ENCODE measurements around the gene HAGHL.

HAGHL gene

DNA sequence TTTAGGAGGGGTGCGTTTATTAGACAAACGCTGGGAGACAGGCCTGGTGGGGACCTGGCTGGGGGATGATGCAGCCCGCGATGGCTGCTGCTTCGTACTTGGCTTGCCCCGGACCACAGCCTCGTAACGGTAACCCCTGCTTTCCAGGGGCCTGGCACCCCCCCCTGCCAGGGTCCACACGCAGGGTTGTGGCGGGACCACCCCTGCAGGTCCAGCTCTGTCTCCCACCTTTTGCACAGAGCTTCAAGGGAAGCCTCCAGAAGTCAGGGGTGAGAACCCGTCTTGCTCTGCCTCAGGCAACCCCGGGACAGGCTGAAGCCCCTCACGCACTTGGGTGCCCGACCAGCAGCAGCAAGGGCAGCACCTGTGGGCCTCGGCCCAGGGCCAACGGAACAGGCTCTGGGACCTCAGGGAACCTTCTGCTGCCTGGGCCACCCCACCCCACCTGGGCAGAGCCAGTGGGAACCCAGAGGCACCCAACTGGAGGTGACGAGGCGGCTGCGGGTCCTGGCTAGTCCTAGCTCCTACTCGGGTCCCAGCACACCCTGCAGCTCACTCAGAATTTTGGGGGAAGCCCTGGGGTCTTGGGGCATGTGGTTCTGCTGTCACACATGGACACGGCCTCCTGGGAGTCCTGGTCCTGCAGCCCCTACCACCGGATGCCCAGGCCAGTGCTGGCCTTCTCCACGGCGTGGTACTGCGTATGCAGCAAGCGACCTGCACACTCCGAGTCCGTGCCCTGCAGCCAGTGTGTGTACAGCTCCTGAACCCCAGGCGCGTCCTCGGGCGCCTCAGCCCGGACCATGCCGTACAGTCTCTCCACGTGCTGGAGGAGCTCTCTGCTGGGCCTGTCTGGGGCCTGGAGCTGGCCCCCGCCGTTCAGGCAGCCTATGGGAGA is 3.1 kb downstream of the HAGHL start:
- ChIA-PET POLR2A (ENCODE audit: low non-redundant PET) (no interaction called here), CTCF (interaction anchor here (0.6 to 1.2 kb wide), 4 partner anchors 14 to 69 kb away, joined by 3 to 4 read pairs (median 4); partner anchors contain the start of gene MSLN)
- H3K27ac ChIP-seq, result peak overlapping the region; percentile 95
- DNase-seq (ENCODE audit: low spot score), result no peak
- TF ChIP-seq CTCF (conservative IDR thresholded peaks at IDR 0.05; ENCODE audit: low read depth), result no peak

- peak overlapping the region; percentile 95 for H3K27ac ChIP-seq
- no peak for DNase-seq (ENCODE audit: low spot score)
- ChIA-PET POLR2A (ENCODE audit: low non-redundant PET) (no interaction called here), CTCF (interaction anchor here (0.6 to 1.3 kb wide), 2 partner anchors 19 to 70 kb away, joined by 3 to 6 read pairs; no protein-coding TSS in a partner anchor)
- no peak for TF ChIP-seq CTCF (conservative IDR thresholded peaks at IDR 0.05; ENCODE audit: low read depth)
Measured at GRCh38 chr16:730666-731509, 4.0 kb downstream of the HAGHL start.

DNA sequence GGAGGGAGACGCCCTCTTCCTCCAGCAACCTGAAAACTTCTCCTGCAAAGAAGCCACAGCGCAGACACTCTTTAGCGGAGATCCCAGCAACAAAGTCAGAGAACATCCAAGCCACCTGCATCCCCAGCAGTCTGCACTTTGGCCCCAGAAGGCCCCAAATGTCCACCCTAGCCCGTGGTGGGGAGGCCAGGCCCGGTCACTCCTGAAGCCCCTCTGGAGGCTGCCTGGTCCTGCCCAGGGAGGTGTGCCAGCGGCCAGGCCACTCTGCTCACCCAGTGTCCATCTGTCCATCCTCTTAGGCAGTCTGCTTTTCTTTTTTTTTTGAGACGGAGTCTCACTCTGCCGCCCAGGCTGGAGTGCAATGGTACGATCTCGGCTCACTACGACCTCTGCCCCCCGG is 5.4 kb downstream of the HAGHL start:
- ChIA-PET CTCF (interaction anchor here (1.3 kb wide), 1 partner anchor 20 kb away, joined by 6 read pairs; no protein-coding TSS in a partner anchor), POLR2A (ENCODE audit: low non-redundant PET) (no interaction called here)
- DNase-seq (ENCODE audit: low spot score), result no peak
- peak overlapping the region; percentile 95 for H3K27ac ChIP-seq
- no peak for TF ChIP-seq CTCF (conservative IDR thresholded peaks at IDR 0.05; ENCODE audit: low read depth)

- no peak for DNase-seq (ENCODE audit: low spot score)
- peak overlapping the region; percentile 95 for H3K27ac ChIP-seq
- ChIA-PET CTCF (interaction anchor here (0.6 to 0.9 kb wide), 2 partner anchors 8 to 22 kb away, joined by 3 read pairs; partner anchors contain the start of gene CIAO3), POLR2A (ENCODE audit: low non-redundant PET) (no interaction called here)
- no peak for TF ChIP-seq CTCF (conservative IDR thresholded peaks at IDR 0.05; ENCODE audit: low read depth)
Measured at GRCh38 chr16:732936-733335, 6.0 kb downstream of the HAGHL start.

GRCh38 chr16:733382-734207 is 6.7 kb downstream of the HAGHL start:
- no peak for DNase-seq (ENCODE audit: low spot score)
- ChIA-PET POLR2A (ENCODE audit: low non-redundant PET) (interaction anchor here (0.6 kb wide), 1 partner anchor 50 kb away, joined by 4 read pairs; no protein-coding TSS in a partner anchor), CTCF (interaction anchor here (0.6 to 0.9 kb wide), 3 partner anchors 8 to 66 kb away, joined by 3 to 4 read pairs (median 3); partner anchors contain the start of gene CIAO3)
- H3K27ac ChIP-seq, result peak overlapping the region; percentile 95; the same call in 1 of the 2 replicates
- no peak for TF ChIP-seq CTCF (conservative IDR thresholded peaks at IDR 0.05; ENCODE audit: low read depth)

Measured in RWPE1 (cell line).